ENCODE results near the gene ATP6V0E2.

DNA sequence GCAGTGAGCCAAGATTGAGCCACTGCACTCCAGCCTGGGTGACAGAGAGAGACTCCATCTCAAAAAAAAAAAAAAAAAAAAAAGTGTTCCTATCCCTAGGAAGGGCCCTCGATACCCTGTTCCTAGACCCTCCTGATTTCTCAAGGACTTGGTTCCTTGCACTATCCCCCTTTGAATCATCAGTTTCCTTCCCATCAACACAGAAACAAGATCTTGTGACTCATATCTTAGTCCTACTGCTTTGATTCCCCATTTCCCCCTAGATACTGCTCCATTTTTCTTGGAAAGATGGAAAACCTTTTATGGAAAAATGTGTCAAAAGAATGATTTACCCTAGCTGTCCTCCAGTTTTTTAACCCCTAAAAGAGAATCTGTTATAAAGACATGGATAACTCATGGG is 37.3 kb upstream of the ATP6V0E2 start:
- no peak for TF ChIP-seq CTCF (IDR thresholded peaks at IDR 0.05)
- TF ChIP-seq POLR2A (IDR thresholded peaks at IDR 0.05): no peak
